Measurements from ENCODE around the gene TYRO3.
"Not testable (repeated sequence)": the region's sequence is repeated elsewhere in the genome, so short reads cannot be mapped to it uniquely, and the experiment has no call there.

The TYRO3 gene

DNA sequence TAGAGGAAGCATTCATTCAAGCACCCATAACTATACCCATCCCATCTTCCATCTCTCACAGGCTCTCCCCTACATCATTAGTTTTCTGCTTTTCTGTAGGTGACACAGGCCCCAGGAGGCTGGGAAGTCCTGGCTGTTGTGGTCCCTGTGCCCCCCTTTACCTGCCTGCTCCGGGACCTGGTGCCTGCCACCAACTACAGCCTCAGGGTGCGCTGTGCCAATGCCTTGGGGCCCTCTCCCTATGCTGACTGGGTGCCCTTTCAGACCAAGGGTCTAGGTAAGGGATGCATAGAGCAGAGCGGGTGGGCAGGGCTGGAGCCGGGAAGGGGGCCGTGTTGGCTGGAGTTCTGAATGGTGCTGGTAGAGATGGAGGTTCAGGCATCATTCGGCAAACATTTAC lies 8.2 kb downstream of the TYRO3 start:
- TF ChIP-seq, protein P1, sequence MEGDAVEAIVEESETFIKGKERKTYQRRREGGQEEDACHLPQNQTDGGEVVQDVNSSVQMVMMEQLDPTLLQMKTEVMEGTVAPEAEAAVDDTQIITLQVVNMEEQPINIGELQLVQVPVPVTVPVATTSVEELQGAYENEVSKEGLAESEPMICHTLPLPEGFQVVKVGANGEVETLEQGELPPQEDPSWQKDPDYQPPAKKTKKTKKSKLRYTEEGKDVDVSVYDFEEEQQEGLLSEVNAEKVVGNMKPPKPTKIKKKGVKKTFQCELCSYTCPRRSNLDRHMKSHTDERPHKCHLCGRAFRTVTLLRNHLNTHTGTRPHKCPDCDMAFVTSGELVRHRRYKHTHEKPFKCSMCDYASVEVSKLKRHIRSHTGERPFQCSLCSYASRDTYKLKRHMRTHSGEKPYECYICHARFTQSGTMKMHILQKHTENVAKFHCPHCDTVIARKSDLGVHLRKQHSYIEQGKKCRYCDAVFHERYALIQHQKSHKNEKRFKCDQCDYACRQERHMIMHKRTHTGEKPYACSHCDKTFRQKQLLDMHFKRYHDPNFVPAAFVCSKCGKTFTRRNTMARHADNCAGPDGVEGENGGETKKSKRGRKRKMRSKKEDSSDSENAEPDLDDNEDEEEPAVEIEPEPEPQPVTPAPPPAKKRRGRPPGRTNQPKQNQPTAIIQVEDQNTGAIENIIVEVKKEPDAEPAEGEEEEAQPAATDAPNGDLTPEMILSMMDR (IDR thresholded peaks at IDR 0.05; ENCODE audit: extremely low read depth, missing control alignments) = no peak
- DNase-seq (ENCODE audit: low spot score) = no peak

DNA sequence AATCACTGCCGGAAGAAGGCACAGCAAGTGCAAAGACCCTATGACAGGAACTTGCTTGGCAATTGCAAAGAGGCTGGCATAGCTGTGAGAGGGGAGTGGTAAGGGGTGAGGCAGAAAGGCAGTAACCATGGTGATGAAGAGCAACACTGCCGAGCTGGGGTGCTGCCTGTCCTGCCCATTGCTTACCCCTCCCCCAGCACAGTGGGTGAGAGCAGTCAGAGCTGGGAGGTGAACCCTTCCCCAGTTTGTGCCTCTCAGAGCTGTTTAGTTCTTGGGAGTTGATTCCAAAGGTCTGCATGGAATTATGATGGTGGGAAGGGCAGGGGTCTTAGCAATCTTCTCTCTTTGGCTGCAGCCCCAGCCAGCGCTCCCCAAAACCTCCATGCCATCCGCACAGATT lies 8.8 kb downstream of the TYRO3 start:
- TF ChIP-seq, protein P1 (IDR thresholded peaks at IDR 0.05; ENCODE audit: extremely low read depth, missing control alignments) = no peak
- no peak for DNase-seq (ENCODE audit: low spot score)

DNA sequence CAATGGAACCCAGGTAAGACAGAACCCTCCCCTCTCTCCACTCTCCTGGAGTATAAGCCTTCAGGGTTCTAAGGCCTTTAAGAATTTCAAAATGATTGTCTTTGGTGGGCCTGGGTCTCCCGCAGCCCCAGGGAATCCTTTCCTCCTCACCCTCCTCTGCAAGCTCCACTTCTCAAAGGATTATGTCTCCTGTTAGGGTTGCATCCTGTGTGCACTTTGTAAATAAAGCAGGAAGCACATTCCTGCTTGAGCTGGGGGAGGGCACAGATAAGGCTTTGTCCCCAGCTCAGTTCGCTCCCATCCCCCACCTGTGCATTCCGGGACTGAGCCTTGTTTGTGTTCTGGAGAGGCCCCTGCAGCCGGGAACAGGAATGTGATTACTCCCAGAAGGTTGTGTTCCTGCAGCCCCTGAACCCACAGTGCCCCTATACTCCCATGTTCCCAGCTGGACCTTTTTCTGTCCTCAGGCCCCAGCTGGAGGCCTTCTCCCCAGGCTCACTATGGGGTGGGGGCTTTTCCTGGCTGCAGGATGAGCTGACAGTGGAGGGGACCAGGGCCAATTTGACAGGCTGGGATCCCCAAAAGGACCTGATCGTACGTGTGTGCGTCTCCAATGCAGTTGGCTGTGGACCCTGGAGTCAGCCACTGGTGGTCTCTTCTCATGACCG lies 9.5 kb downstream of the TYRO3 start:
- TF ChIP-seq, protein P1 (IDR thresholded peaks at IDR 0.05; ENCODE audit: extremely low read depth, missing control alignments) = no peak
- no peak for DNase-seq (ENCODE audit: low spot score)

DNA sequence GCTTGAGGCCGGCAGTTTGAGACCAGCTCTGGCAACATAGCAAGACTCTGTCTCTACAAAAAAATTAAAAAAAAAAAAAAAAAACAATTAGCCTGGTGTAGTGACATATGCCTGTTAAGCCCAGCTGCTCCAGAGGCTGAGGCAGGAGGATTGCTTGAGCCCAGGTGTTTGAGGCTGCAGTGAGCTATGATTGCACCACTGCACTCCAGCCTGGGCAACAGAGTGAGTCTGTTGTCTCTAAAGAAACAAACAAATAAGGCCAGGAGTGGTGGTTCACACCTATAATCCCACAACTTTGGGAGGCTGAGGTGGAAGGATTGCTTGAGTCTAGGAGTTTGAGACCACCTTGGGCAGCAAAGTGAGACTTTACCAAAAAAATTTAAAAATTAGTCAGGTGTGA lies 10.2 kb downstream of the TYRO3 start:
- DNase-seq (ENCODE audit: low spot score) = not testable (repeated sequence)

DNA sequence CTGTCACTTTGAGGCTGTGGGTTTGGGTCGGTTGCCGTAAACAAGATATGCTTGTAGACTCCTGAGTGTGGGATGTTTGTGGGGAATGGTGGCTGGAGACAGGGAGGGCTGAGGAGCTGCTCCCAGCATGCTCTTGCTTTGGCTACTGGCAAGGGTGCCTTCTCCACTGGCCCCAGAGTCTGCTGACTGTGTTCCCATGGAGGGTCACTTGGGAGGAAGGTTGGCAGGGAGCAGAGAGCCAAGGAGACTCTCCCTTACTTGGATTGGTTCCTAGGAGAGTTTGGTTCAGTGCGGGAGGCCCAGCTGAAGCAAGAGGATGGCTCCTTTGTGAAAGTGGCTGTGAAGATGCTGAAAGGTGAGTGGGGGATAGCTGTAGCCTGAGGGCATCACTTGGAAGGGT lies 11.8 kb downstream of the TYRO3 start:
- TF ChIP-seq, protein P1 (IDR thresholded peaks at IDR 0.05; ENCODE audit: extremely low read depth, missing control alignments) = no peak
- DNase-seq (ENCODE audit: low spot score) = no peak

DNA sequence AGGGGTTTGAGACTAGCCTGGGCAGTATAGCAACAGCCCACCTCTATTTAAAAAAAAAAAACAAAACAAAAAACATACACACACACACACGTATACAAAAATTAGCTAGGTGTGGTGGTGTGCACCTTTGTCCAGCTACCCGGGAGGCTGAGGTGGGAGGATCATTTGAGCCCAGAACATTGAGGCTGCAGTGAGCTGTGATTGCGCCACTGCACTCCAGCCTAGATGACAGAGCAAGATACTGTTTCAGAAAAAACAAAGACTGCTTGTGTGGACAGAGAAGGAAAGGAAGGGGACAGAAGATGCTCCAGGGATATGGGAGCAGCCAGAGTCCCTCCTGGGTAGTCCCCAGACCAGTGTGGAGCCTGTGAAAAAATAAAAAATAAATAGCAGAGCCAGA lies 12.9 kb downstream of the TYRO3 start:
- DNase-seq (ENCODE audit: low spot score) = no peak
- TF ChIP-seq, protein P1 (IDR thresholded peaks at IDR 0.05; ENCODE audit: extremely low read depth, missing control alignments) = no peak

DNA sequence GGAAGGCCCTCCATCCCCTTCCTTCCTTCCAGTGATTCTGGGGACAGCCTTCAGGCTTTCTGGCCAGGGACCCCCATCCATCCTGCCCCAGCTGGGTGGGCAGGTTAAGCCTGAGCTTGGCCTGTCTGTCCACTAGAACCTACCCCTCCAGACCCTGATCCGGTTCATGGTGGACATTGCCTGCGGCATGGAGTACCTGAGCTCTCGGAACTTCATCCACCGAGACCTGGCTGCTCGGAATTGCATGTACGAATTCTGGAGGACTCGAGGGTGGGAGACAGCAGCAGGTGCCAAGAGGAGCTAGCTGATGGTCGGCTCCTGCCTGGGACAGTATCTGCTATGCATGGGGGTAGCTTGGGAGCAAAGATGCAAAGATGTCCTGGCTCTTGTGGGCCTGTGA lies 13.9 kb downstream of the TYRO3 start:
- no peak for DNase-seq (ENCODE audit: low spot score)

DNA sequence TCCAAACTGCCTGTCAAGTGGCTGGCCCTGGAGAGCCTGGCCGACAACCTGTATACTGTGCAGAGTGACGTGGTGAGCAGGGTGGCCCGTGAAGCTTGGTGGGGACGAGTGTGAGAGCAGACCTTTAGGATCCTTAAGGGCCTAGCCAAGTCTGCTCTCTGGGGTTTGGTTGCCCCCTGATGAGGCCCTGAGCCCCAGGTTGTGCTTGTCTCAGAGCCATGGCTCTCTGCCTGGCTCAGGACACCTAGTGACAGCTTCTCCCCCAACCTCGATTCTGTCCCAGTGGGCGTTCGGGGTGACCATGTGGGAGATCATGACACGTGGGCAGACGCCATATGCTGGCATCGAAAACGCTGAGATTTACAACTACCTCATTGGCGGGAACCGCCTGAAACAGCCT lies 14.4 kb downstream of the TYRO3 start:
- TF ChIP-seq, protein P1 (IDR thresholded peaks at IDR 0.05; ENCODE audit: extremely low read depth, missing control alignments) = no peak
- DNase-seq (ENCODE audit: low spot score) = no peak

More for the DNA sequence above, 13.9 kb downstream of the TYRO3 start:
- TF ChIP-seq, protein P1 (IDR thresholded peaks at IDR 0.05; ENCODE audit: extremely low read depth, missing control alignments) = no peak

All from GM20000 (cell line).